HCT116 (cell line): ENCODE results near the gene APBB2. TPM values are rescaled to one million over a fixed set of nuclear protein-coding genes. Genes with fewer than 3 reads are reported as not detected.
A peak's percentile ranks its signal among the peaks of the same experiment; 100 is the strongest.

Source experiments
- ATAC-seq: fragments of 200-7000 bp; cut with Tn5 transposase; 2 replicates; pipeline ENCODE4 v1.9.1; 2020; ENCODE audit warnings: mild to moderate bottlenecking, moderate library complexity
- BruUV-seq: library from RNA; stranded (reverse); fragments of 400-500 nt; replicated peaks from 2 replicates; lab custom pipeline; 2021; lab: Mats Ljungman, UMichigan
- CTCF ChIA-PET: fragments of 300-600 bp; sonication (Branson Sonifier 250); formaldehyde crosslinking; loops from one replicate; lab custom pipeline; 2021; ENCODE audit warnings: antibody characterized with exemption; lab: Charles Lee
- POLR2A ChIA-PET: fragments of 300-600, 350-600 bp; sonication (Branson Sonifier 250); formaldehyde crosslinking; loops from one replicate; lab custom pipeline; 2021; ENCODE audit warnings: antibody characterized with exemption; lab: Charles Lee
- RAD21 ChIA-PET, 2 experiments: fragments of 300-600 bp; sonication (Branson Sonifier 250); formaldehyde crosslinking; loops; one replicate each; lab custom pipeline; 2023; ENCODE audit warnings: low total read pairs in 2 of 2; ENCODE audit not compliant: uncharacterized antibody in 2 of 2, unreplicated experiment in 2 of 2, low non-redundant PET in 1 of 2; lab: Charles Lee
- DNase-seq: peaks from one replicate; pipeline ENCODE4 v3.0.0-alpha.2; 2010; ENCODE audit warnings: low read depth, low spot score
- H2AFZ ChIP-seq: fragments of 200-600 bp; shearing (Covaris generic), sonication (generic); 2 replicates; pipeline ENCODE4 v1.6.1; 2017; ENCODE audit warnings: low read depth, mixed run types, mixed read lengths, antibody characterized with exemption, low read length; ENCODE audit not compliant: poor library complexity, severe bottlenecking
- H3K27ac ChIP-seq: 2 replicates; pipeline ENCODE4 v1.5.1; 2012; ENCODE audit warnings: low read depth, low read length
- H3K27me3 ChIP-seq: fragments of 200-600 bp; sonication (generic); 2 replicates; pipeline ENCODE4 v1.6.1; 2016; ENCODE audit warnings: mixed run types, low read length, mixed read lengths; ENCODE audit not compliant: insufficient read depth
- H3K36me3 ChIP-seq, 2 experiments: fragments of 200-500 bp in 1 of 2; fragments of 200-600 bp in 1 of 2; sonication (Bioruptor generic) in 1 of 2; sonication (generic) in 1 of 2; 2 replicates each; pipeline versions ENCODE4 v1.5.1 to v1.6.1; 2014 to 2016; ENCODE audit warnings: low read length in 2 of 2, inconsistent platforms in 1 of 2, mixed read lengths in 1 of 2, mixed run types in 1 of 2; ENCODE audit not compliant: insufficient read depth in 2 of 2, control insufficient read depth in 1 of 2
- H3K4me1 ChIP-seq, 2 experiments: fragments of 200-600 bp in 1 of 2; sonication (generic) in 1 of 2; 2 replicates each; pipeline versions ENCODE4 v1.5.1 to v1.6.1; 2012 to 2017; ENCODE audit warnings: low read length in 2 of 2, inconsistent platforms in 1 of 2, mild to moderate bottlenecking in 1 of 2, mixed read lengths in 1 of 2, mixed run types in 1 of 2, moderate library complexity in 1 of 2; ENCODE audit not compliant: insufficient read depth in 2 of 2, control insufficient read depth in 1 of 2
- H3K4me2 ChIP-seq: fragments of 200-600 bp; sonication (generic); 2 replicates; pipeline ENCODE4 v1.6.1; 2017; ENCODE audit warnings: mixed run types, low read length, mixed read lengths
- H3K4me3 ChIP-seq, 2 experiments: fragments of 200-600 bp in 1 of 2; sonication (generic) in 1 of 2; replicated peaks in 1 of 2; 2 replicates each; pipeline ENCODE4 v1.5.1; 2011 to 2016; ENCODE audit warnings: low read length in 2 of 2, control low read depth in 1 of 2, low read depth in 1 of 2, mild to moderate bottlenecking in 1 of 2, mixed read lengths in 1 of 2, mixed run types in 1 of 2
- H3K79me2 ChIP-seq: fragments of 200-600 bp; sonication (generic); 2 replicates; pipeline ENCODE4 v1.6.1; 2017; ENCODE audit warnings: mild to moderate bottlenecking, mixed run types, low read length, moderate library complexity, mixed read lengths; ENCODE audit not compliant: insufficient read depth
- H3K9ac ChIP-seq: fragments of 200-600 bp; sonication (generic); 2 replicates; pipeline ENCODE4 v1.6.1; 2016; ENCODE audit warnings: low read length, mixed read lengths
- H3K9me2 ChIP-seq: fragments of 200-600 bp; sonication (generic), shearing (Covaris generic); 2 replicates; pipeline ENCODE4 v1.6.1; 2017; ENCODE audit warnings: mixed run types, mild to moderate bottlenecking, moderate library complexity; ENCODE audit not compliant: insufficient read depth
- H3K9me3 ChIP-seq, 2 experiments: fragments of 200-500 bp in 1 of 2; fragments of 200-600 bp in 1 of 2; sonication (Bioruptor generic) in 1 of 2; sonication (generic) in 1 of 2; 2 replicates each; pipeline ENCODE4 v1.6.1; 2014 to 2017; ENCODE audit warnings: low read length in 2 of 2, mixed read lengths in 2 of 2, inconsistent platforms in 1 of 2, low read depth in 1 of 2, mild to moderate bottlenecking in 1 of 2, mixed run types in 1 of 2, moderate library complexity in 1 of 2; ENCODE audit not compliant: control insufficient read depth in 1 of 2, insufficient read depth in 1 of 2
- H4K20me1 ChIP-seq: fragments of 200-600 bp; sonication (generic), shearing (Covaris generic); 2 replicates; pipeline ENCODE4 v1.6.1; 2017; ENCODE audit warnings: mixed run types, mild to moderate bottlenecking, moderate library complexity; ENCODE audit not compliant: insufficient read depth
- ATF3 ChIP-seq: IDR thresholded peaks from 2 replicates; pipeline ENCODE4 v1.6.1; 2012
- CBX3 ChIP-seq: IDR thresholded peaks from 2 replicates; pipeline ENCODE4 v1.6.1; 2012; ENCODE audit warnings: low read depth
- CEBPB ChIP-seq: IDR thresholded peaks from 2 replicates; pipeline ENCODE4 v1.6.1; 2012; ENCODE audit warnings: low read depth
- CTCF ChIP-seq, 3 experiments: fragments of 200-600 bp in 1 of 3; sonication (generic) in 1 of 3; IDR thresholded peaks in 2 of 3; conservative IDR thresholded peaks in 1 of 3; 2 replicates each; pipeline ENCODE4 v1.5.1; 2012 to 2017; ENCODE audit warnings: low read depth in 2 of 3, low read length in 2 of 3, antibody characterized with exemption in 1 of 3, borderline replicate concordance in 1 of 3, control low read depth in 1 of 3, mild to moderate bottlenecking in 1 of 3, mixed read lengths in 1 of 3, mixed run types in 1 of 3, moderate library complexity in 1 of 3; ENCODE audit not compliant: insufficient read depth in 1 of 3
- EGR1 ChIP-seq: IDR thresholded peaks from 2 replicates; pipeline ENCODE4 v1.6.1; 2012; ENCODE audit warnings: low read depth
- ELF1 ChIP-seq: IDR thresholded peaks from 2 replicates; pipeline ENCODE4 v1.6.1; 2012; ENCODE audit warnings: low read depth, borderline replicate concordance
- EZH2 ChIP-seq: fragments of 200-600 bp; sonication (generic); IDR thresholded peaks from 2 replicates; pipeline ENCODE4 v1.6.1; 2017; ENCODE audit warnings: antibody characterized with exemption, mixed run types
- EZH2phosphoT487 ChIP-seq: fragments of 200-600 bp; IDR thresholded peaks from 2 replicates; pipeline ENCODE4 v1.6.1; 2018; ENCODE audit warnings: antibody characterized with exemption, borderline replicate concordance
- FOSL1 ChIP-seq: IDR thresholded peaks from 2 replicates; pipeline ENCODE4 v1.6.1; 2012; ENCODE audit warnings: low read depth
- JUND ChIP-seq: IDR thresholded peaks from 2 replicates; pipeline ENCODE4 v1.6.1; 2012
- MAX ChIP-seq: IDR thresholded peaks from 2 replicates; pipeline ENCODE4 v1.6.1; 2012
- POLR2AphosphoS5 ChIP-seq: IDR thresholded peaks from 2 replicates; pipeline ENCODE4 v1.6.1; 2011; ENCODE audit warnings: mild to moderate bottlenecking, low read depth, low read length, moderate library complexity
- RAD21 ChIP-seq: IDR thresholded peaks from 2 replicates; pipeline ENCODE4 v1.6.1; 2012; ENCODE audit warnings: low read depth, mild to moderate bottlenecking
- REST ChIP-seq: IDR thresholded peaks from 2 replicates; pipeline ENCODE4 v1.6.1; 2012; ENCODE audit warnings: low read depth
- SP1 ChIP-seq: IDR thresholded peaks from 2 replicates; pipeline ENCODE4 v1.6.1; 2012; ENCODE audit warnings: low read depth
- TCF7L2 ChIP-seq: IDR thresholded peaks from 2 replicates; pipeline ENCODE4 v1.7.0; 2011; ENCODE audit warnings: borderline replicate concordance, inconsistent platforms; ENCODE audit not compliant: insufficient read depth, insufficient read length; ENCODE audit errors: extremely low read depth
- YY1 ChIP-seq: IDR thresholded peaks from 2 replicates; pipeline ENCODE4 v1.6.1; 2011; ENCODE audit warnings: low read length, low read depth, moderate library complexity, mild to moderate bottlenecking; ENCODE audit not compliant: insufficient replicate concordance; ENCODE audit errors: extremely low read depth
- ZBTB33 ChIP-seq: IDR thresholded peaks from 2 replicates; pipeline ENCODE4 v1.6.1; 2011; ENCODE audit warnings: mild to moderate bottlenecking, low read length, moderate library complexity; ENCODE audit not compliant: insufficient replicate concordance; ENCODE audit errors: extremely low read depth
- ZFX ChIP-seq: fragments of 450-650 bp; IDR thresholded peaks from 2 replicates; pipeline ENCODE4 v1.6.1; 2017
- intact Hi-C: fragments of 100-400 bp; cut with micrococcal nuclease; formaldehyde crosslinking; loops from 2 replicates; pipeline ENCODE4 v1.10.0; 2022
- total RNA-seq: library from RNA; stranded (reverse); gene quantifications from one replicate; pipeline ENCODE4 v1.2.1, GENCODE V29; 2021; ENCODE audit not compliant: unreplicated experiment

APBB2 gene
- total RNA-seq, 1 experiment from 2014 or later, result 72.5 TPM

- RAD21 ChIA-PET, result interaction anchor here in 1 of 2 experiments (0.6 kb wide), 1 partner anchor 91 kb away, joined by 4 read pairs; no protein-coding TSS in a partner anchor
- peak overlapping the region; percentile 84; the same call in 1 of the 2 replicates for H3K27ac ChIP-seq
- intact Hi-C loops, result no loop called here
- H3K9me3 ChIP-seq, result no peaks in the 10 kb centered on the region
- no peaks in the 10 kb centered on the region for H3K9me2 ChIP-seq
- CTCF ChIA-PET, result no interaction called here
- POLR2A ChIA-PET, result interaction anchor here (1.0 to 1.5 kb wide), 3 partner anchors 19 to 89 kb away, joined by 3 to 5 read pairs (median 3); partner anchors contain the start of gene APBB2
- ATAC-seq (peak; percentile 82), DNase-seq (peak; percentile 80)
- H3K4me1 ChIP-seq, result peaks cover 75 to 96% of the 10 kb centered on the region in 2 experiments
- peak overlapping the region; percentile 63 for H3K9ac ChIP-seq
- H3K4me2 ChIP-seq, result peak overlapping the region; percentile 80
- no peak overlapping the region for H2AFZ ChIP-seq
- H3K27me3 ChIP-seq, result no peaks in the 10 kb centered on the region
- H3K79me2 ChIP-seq, result peaks cover 95% of the 10 kb centered on the region
- BruUV-seq, result no TSS peak
- H4K20me1 ChIP-seq, result no peaks in the 10 kb centered on the region
- peak overlapping the region in 1 of 2 experiments; percentile 33; a peak in 2 of 4 replicates for H3K4me3 ChIP-seq
- H3K36me3 ChIP-seq, result no peaks in the 10 kb centered on the region
- peak; percentile 59 for TF ChIP-seq ATF3
- peak; percentile 76 for TF ChIP-seq CEBPB
- TF ChIP-seq ELF1, result no peak
- TF ChIP-seq EZH2phosphoT487, result no peak
- peak; percentile 68 for TF ChIP-seq SP1
- no peak for TF ChIP-seq REST
- TF ChIP-seq TCF7L2, result no peak
- TF ChIP-seq YY1, result no peak
- TF ChIP-seq ZFX, result no peak
- TF ChIP-seq FOSL1, result peak; percentile 54
- no peak for TF ChIP-seq EZH2
- TF ChIP-seq RAD21, result 0 out of 2 replicates have a peak, but pooled peaks have one; percentile 11
- TF ChIP-seq JUND, result peak; percentile 61
- peak; percentile 68; the same call in 1 of the 2 replicates for TF ChIP-seq EGR1
- TF ChIP-seq ZBTB33, result no peak
- no peak for TF ChIP-seq POLR2AphosphoS5
- TF ChIP-seq CTCF (IDR thresholded peaks at IDR 0.05 in 2 of 3, conservative IDR thresholded peaks at IDR 0.05 in 1 of 3; ENCODE audit: borderline replicate concordance in 1 of 3, insufficient read depth in 1 of 3, low read depth in 2 of 3, low read length in 2 of 3), result no peak
- TF ChIP-seq CBX3, result peak; percentile 46; the same call in 1 of the 2 replicates
- TF ChIP-seq MAX, result peak; percentile 39; the same call in 1 of the 2 replicates
Measured at GRCh38 chr4:41124916-41125548, 89.3 kb downstream of the APBB2 start.
